Motor neuron (in vitro differentiated cells): ENCODE results near the gene JTB. TPM values are rescaled to one million over a fixed set of nuclear protein-coding genes. Genes with fewer than 3 reads are reported as not detected.

ENCODE experiments used
- ATAC-seq, 8 experiments: fragments of 200-7000 bp; cut with Tn5 transposase; replicated peaks in 6 of 8; 2 replicates each; pipeline ENCODE4 v1.8.0; 2021; ENCODE audit warnings: mild to moderate bottlenecking in 8 of 8, moderate library complexity in 8 of 8
- H3K27ac ChIP-seq, 2 donors: fragments of 250-450 bp; sonication (Bioruptor Pico); 2 replicates each; pipeline ENCODE4 v1.9.0; 2021; ENCODE audit warnings: antibody characterized with exemption in 2 of 2, mild to moderate bottlenecking in 2 of 2, moderate library complexity in 1 of 2
- H3K4me1 ChIP-seq, 2 donors: fragments of 250-450 bp; sonication (Bioruptor Pico); replicated peaks in 1 of 2; 2 replicates each; pipeline ENCODE4 v1.6.1; 2021; ENCODE audit warnings: antibody characterized with exemption in 2 of 2, mild to moderate bottlenecking in 2 of 2, moderate library complexity in 1 of 2
- H3K4me3 ChIP-seq, 5 donors: fragments of 250-450 bp; sonication (Bioruptor Pico); 2 replicates each; pipeline ENCODE4 v1.9.0; 2021; ENCODE audit warnings: antibody characterized with exemption in 5 of 5, mild to moderate bottlenecking in 5 of 5, moderate library complexity in 4 of 5
- WGBS, 10 experiments: fragments of 450-650 bp; shearing (Covaris generic); methylation state at CpG; one replicate each; pipeline ENCODE4 v1.0.0; 2022; 5-methylcytosine and 5-hydroxymethylcytosine counted together
- in situ Hi-C, 9 experiments: fragments of 400-800 bp; cut with MboI; loops; one replicate each; pipeline ENCODE4 v1.15.0; 2021; ENCODE audit warnings: low sequenced_read_pairs in 9 of 9, low pct_unique_long_range_greater_than_20kb in 2 of 9; ENCODE audit not compliant: unreplicated experiment in 9 of 9
- total RNA-seq, 8 experiments: library from RNA; unstranded; fragments of 300-600 nt; gene quantifications; 2 replicates each; pipeline versions ENCODE4 v1.2.3 to v1.2.4, GENCODE V29; 2022

The JTB gene
- total RNA-seq, 8 experiments from 2014 or later = 78.1 to 140 (median 109) TPM

DNA sequence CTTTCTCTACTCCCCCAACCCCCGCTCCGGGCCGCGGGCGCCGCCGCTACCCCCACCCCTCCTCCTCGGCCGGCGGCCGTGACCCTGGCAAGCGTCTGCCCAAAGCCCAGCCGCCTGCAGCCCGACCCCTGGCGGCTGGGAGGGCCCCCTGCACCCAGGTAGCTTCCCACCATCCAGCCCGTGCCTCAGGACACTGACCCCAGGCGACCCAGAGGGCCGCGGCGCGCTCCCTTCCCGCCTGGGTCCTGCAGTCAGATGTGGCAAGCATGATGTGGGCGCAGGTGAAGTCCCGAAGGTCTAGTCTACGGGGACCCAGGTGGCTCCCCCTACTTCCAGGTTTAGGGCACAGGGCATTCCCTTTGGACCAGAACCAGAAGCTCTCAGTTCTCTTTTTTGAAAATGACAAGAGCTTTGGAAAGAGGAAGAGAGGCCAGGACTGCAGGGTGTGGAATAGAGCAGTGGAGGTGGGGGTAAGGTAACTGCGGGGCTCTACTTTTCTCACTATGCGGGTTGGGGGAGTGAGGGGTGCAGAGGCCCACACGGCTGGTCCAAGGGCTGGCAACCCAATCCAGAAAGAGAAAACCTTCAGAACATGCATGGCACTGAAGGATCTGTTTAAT is 30.7 kb downstream of the JTB start, which contains the start of gene DENND4B:
Gene DENND4B (minus strand): TSS at position 97 of the 620 bp plus-strand sequence. CDS start 2,344 bp downstream, outside the sequence.
- Histone ChIP-seq H3K4me3 (peak within 1 kb of the TSS; percentile 71 to 94 (median 91)), H3K4me1 (peaks cover 7 to 9% of the 10 kb centered on the region in 2 donors), H3K27ac (peak within 1 kb of the TSS; percentile 44 to 73)
- ATAC-seq = peak; percentile 68 to 88 (median 86)
- 0 to 38% (median 10%) methylated on average over 1 to 7 of the region's 28 CpGs; no CpG with 5 or more reads in 6 of the 10 experiments for WGBS, 10 experiments
- in situ Hi-C loops = loop anchor here in 2 of 9 experiments (25.0 kb wide), 1 partner anchor 134 kb away; no protein-coding TSS in a partner anchor

DNA sequence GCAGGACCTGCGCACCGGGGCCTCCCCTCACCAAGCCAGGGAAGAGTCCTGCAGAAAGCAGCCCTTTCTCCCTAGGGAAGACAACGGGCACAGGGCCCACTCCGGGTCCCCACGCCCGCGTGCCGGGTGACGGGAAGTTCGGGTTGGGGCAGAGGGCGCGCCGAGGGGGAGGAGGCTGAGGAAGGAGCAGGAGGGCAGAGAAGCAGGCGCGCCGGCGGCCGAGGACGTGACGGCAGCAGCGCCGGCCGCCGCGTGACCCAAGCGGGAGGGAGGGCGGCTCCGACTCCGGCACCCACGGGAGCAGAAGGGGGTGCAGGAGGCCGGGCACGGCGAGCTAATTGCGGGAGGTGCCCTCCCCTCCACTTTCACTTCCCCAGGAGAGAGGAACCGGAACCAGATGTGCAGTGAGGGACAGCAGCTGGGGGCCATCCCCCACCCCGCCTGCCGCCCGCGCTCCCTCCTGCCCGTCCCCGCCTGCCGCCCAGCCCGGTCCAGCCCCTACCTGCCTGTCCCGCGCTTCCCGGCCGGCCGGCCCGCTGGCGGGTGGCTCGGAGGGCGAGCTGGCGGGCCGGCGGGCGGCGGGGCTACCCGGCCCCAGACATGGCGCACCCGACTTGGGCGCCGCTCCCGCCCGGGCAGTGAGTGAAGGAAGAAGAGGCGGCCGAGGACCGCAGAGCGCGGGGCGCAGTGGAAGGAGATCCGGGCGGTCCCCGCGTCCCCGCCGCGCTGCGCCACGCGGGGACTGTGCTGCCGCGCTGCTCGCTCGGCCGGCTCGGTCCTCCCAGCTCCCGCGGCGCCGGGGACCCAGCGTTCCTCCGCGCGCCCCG is 31.5 kb downstream of the JTB start:
- Histone ChIP-seq H3K4me3 (peak overlapping the region; percentile 71 to 94 (median 91)), H3K27ac (peak overlapping the region; percentile 44 to 73), H3K4me1 (peaks cover 7 to 9% of the 10 kb centered on the region in 2 donors)
- in situ Hi-C loops = loop anchor here in 2 of 9 experiments (25.0 kb wide), 1 partner anchor 134 kb away; no protein-coding TSS in a partner anchor
- peak; percentile 66 to 79 (median 74) for ATAC-seq
- WGBS, 10 experiments = 0 to 2% (median 0%) methylated on average over 1 to 9 of the region's 95 CpGs; no CpG with 5 or more reads in 7 of the 10 experiments

DNA sequence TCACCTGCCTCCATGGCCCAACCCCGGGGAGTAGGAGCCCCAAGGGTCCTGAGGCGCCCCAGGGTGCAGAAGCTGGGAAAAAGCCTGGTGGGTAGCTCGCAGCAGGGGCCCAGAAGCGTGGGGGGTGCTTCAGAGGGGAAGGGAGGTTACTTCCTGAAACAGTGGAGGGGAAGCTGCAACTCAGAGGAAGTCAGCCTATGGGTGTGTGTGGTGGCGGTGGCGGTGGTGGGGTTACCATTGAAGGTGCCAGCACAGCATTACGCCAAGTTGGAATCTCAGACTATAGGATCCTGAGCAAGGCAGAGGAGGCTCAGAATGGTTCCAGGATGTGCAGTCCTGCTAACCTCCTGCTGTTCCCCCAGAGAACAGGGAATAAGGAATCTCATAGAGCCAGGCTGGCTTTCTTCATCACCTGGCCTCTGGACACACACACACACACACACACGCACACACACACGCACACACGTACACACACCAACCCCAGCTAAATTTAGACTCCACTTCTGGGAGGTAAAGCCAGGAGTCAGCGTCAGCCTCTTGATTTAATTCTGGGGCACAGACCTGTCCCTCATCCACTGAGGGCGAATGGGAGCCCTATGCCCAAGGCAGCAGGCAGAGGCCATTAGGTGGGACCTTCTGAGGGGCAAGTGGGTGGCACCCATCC is 32.2 kb downstream of the JTB start:
- Histone ChIP-seq H3K4me3 (peak overlapping the region; percentile 71 to 94 (median 91)), H3K4me1 (peaks cover 7 to 9% of the 10 kb centered on the region in 2 donors), H3K27ac (peak overlapping the region; percentile 44 to 73)
- peak in 1 of 8 experiments; percentile 27 for ATAC-seq
- WGBS, 10 experiments = 0 to 100% (median 63%) methylated on average over 1 to 5 of the region's 12 CpGs; no CpG with 5 or more reads in 3 of the 10 experiments
- in situ Hi-C loops = loop anchor here in 2 of 9 experiments (25.0 kb wide), 1 partner anchor 133 kb away; no protein-coding TSS in a partner anchor

DNA sequence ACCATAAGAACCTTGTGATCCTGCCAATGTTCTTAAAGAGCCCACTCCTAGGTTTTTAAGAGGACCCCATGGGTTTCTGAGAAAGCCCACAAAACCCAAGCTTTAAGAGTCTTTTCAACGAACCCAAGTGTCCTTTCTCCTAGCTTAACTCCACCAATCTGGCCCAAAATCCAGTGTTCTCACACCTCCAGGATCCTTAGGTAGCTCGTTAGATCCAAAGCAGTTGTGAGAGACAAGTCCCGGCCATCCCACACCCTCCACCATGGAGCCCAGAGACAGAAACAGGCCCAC is 32.7 kb downstream of the JTB start:
- 18 to 100% (median 80%) methylated on average over 1 to 3 of the region's 3 CpGs; no CpG with 5 or more reads in 3 of the 10 experiments for WGBS, 10 experiments
- H3K27ac ChIP-seq = no peak overlapping the region
- in situ Hi-C loops = loop anchor here in 2 of 9 experiments (25.0 kb wide), 1 partner anchor 132 kb away; no protein-coding TSS in a partner anchor
- H3K4me3 ChIP-seq = peak overlapping the region in 4 of 5 donors; percentile 71 to 94 (median 89)
- H3K4me1 ChIP-seq = peaks cover 7 to 9% of the 10 kb centered on the region in 2 donors
- no peak for ATAC-seq

DNA sequence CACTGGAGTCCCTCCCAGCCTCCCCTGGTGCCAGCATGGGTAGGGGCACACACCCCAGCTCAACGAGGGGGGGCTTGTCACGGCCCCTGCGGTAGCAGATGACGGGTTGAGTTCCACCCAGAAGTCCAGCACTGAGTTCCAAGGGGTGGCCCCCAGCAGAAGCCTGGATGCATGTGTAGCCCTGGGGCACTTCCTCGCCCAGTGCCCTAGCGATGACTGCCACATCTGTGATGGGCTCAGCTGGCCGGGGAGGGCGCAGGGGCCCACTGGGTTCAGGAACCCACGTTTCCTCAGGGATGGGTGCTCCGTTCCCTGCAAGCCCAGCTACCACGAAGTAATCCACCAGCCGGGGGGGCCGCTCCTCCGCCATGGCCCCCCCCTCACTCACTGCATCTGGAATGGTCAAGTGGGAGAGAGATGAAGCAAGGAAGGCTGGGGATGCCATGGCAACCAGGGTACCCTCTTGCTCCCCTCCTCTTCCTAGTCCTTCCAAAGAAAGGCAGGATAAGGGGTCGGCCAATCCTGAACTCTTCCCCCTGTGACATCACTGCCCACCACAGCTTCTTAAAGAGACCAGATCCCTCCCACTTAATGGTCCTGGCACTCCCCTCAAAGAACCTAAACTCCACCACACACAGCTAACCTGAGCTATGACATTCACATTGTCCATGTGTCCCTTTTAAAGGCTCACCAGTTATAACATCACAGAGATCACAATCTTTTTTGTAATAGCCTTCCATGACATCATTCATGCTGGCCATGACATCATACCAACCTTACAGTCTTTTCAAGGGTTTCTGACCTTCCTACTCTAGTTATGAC is 33.3 kb downstream of the JTB start:
- in situ Hi-C loops = loop anchor here in 2 of 9 experiments (25.0 kb wide), 1 partner anchor 132 kb away; no protein-coding TSS in a partner anchor
- Histone ChIP-seq H3K4me1 (peaks cover 7 to 9% of the 10 kb centered on the region in 2 donors), H3K4me3 (peak overlapping the region in 1 of 5 donors; percentile 91), H3K27ac (no peak overlapping the region)
- 20 to 100% (median 60%) methylated on average over 1 to 4 of the region's 15 CpGs; no CpG with 5 or more reads in 5 of the 10 experiments for WGBS, 10 experiments
- no peak for ATAC-seq

DNA sequence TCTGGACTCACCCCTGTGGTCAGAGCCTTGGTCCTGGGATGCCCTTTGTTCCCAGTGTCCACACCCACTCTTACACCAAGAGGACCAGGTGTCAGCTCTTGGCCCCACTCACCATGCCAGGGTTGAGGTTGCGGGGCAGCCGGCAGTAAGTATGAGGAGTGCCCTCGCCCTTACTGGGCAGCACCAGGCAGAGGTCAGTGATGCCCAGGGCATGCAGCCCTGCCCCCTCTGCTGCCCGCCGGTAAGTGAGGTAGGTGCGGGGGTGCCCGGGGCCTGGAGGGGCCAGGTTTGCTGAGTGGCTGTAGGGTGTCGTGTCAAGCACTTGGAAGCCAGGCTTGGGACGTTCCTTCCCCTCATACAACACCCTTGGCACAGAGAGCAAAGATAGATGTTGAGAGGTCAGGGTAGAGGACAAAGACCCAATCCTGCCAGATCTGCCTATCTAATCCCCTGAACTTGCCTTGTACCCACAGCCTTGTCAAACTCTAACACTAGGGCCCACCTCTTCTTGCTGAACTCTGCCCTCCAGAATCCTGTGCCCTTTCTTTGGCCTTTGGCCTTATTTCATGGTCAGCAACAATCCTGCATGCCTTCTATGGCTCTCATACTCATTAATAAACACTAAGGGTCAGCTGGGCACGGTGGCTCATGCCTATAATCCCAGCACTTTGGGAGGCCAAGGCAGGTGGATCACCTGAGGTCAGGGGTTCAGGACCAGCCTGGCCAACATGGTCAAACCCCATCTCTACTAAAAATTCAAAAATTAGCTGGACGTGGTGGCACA is 34.5 kb downstream of the JTB start:
- 89 to 100% (median 97%) methylated on average over 1 to 10 of the region's 11 CpGs; no CpG with 5 or more reads in 3 of the 10 experiments for WGBS, 10 experiments
- ATAC-seq = no peak
- in situ Hi-C loops = loop anchor here in 2 of 9 experiments (25.0 kb wide), 1 partner anchor 131 kb away; no protein-coding TSS in a partner anchor
- H3K4me1 ChIP-seq = peaks cover 7 to 9% of the 10 kb centered on the region in 2 donors
- no peak overlapping the region for H3K4me3 ChIP-seq
- no peak overlapping the region for H3K27ac ChIP-seq

DNA sequence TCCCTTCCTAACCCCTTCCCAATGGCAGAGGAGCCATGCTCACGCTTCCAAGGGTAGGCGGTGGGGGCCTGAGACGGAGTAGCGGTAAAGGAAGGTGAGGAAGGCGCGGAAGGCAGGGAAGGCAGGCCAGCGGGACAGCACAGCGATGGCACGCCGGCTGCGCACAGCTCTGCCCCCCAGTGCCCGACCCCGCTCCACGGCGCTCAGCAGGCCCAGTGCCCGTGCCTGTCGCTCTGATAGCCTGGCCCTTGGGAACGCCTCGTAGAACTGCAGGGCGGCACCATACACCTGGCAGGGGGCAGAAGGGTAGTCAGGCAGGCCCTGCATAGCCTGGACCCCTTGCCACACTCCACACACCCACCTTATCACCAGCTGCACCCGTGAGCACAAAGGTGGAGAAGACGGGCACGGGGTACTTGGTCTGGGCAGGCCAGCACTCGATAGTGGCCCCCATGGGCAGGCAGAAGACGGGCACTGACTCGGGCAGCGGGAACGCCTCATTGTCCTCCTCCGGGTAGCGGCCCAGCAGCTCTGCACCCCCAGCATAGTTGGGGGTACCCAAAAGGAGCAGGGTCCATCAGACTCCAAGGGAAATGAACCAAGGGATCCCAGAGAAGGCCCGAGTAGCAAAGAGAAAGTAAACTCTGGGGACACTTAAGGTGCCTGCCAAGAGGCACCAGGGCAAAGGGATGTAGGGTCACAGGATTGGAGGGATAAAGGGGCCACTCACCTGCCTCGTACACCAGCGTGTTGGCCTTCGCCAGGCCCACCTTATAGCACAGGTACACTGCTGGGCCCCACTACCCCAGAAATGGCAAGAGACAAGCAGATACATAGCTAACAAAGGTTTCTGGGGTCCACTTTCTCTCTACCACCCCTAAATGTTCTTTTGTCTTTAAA is 35.4 kb downstream of the JTB start:
- H3K27ac ChIP-seq = no peak overlapping the region
- in situ Hi-C loops = loop anchor here in 2 of 9 experiments (25.0 kb wide), 1 partner anchor 130 kb away; no protein-coding TSS in a partner anchor

DNA sequence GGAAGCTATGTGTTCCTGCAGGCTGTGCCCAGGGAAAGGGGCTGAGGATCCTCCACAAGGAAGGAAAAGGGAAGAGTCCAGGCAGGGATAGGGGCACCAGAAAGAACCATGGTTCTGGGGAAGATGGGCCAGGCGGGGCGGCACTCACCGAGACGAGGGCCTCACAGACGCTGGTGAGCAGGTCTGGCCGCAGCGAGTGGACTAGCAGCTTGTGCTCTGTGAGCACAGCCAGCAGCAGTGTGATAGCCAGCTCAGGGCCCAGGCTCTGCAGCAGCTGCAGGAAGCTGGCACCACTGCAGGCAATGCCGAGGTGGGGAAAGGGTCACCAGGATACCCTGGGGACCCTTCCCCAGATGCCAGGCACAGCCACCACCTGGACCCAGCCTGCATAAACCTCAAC is 36.7 kb downstream of the JTB start:
- Histone ChIP-seq H3K4me3 (no peak overlapping the region), H3K4me1 (peaks cover 6 to 7% of the 10 kb centered on the region in 2 donors), H3K27ac (no peak overlapping the region)
- in situ Hi-C loops = loop anchor here in 2 of 9 experiments (25.0 kb wide), 1 partner anchor 128 kb away; no protein-coding TSS in a partner anchor
- WGBS, 10 experiments = 100% methylated on average over 2 of the region's 8 CpGs; no CpG with 5 or more reads in 9 of the 10 experiments
- ATAC-seq = no peak

More for the DNA sequence above, 35.4 kb downstream of the JTB start:
- H3K4me1 ChIP-seq = peaks cover 7 to 9% of the 10 kb centered on the region in 2 donors
- H3K4me3 ChIP-seq = no peak overlapping the region
- ATAC-seq = no peak
- WGBS, 10 experiments = 0 to 100% (median 93%) methylated on average over 1 to 11 of the region's 34 CpGs; no CpG with 5 or more reads in 4 of the 10 experiments

DNA sequence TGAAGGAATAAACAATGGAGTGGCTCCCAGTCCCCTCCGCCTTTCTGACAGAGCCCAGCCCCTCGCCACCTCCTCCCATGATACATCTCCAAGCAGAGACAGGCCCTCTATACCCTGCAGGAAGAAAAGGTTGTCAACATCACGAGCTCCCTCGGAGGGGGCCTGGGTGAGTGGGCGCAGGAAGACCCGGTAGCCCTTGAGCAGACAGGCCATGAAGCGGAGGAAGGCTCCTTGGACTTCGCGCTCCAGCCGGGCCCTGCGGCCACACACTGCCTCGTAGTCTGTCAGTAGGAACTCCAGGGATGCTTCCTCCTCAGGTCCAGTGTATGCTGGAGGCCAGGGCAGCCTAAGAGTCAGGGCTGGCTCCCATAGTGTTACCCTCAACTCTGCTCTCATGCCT is 38.0 kb downstream of the JTB start:
- in situ Hi-C loops = loop anchor here in 2 of 9 experiments (25.0 kb wide), 1 partner anchor 127 kb away; no protein-coding TSS in a partner anchor
- Histone ChIP-seq H3K4me1 (no peaks in the 10 kb centered on the region), H3K4me3 (no peak overlapping the region), H3K27ac (no peak overlapping the region)
- WGBS, 10 experiments = 60 to 100% (median 97%) methylated on average over 1 to 12 of the region's 12 CpGs; no CpG with 5 or more reads in 5 of the 10 experiments
- peak in 1 of 8 experiments; percentile 25 for ATAC-seq

DNA sequence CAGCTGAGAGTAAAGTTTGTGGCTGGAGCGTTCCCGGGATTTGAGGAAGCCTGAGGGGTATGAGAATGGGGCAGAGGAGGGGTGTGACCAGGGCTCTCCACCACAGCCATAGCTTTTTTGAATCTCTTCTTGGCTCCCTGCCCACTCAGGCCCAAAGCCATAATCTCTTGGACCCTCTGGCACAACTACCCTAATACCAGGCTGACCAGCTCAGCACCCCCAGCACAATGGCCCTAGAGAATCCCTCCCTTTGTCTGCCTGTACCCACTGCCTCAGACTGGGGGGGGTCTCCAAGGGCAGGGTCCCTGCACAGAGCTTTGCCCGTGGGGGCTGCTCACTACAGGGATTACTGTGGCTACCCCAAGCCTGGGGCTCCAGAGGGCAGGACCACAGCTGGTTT is 38.5 kb downstream of the JTB start:
- no peaks in the 10 kb centered on the region for H3K4me1 ChIP-seq
- H3K27ac ChIP-seq = no peak overlapping the region
- in situ Hi-C loops = loop anchor here in 2 of 9 experiments (25.0 kb wide), 1 partner anchor 127 kb away; no protein-coding TSS in a partner anchor
- no peak for ATAC-seq
- WGBS, 10 experiments = 65 to 100% (median 91%) methylated on average over 1 to 3 of the region's 3 CpGs; no CpG with 5 or more reads in 4 of the 10 experiments
- no peak overlapping the region for H3K4me3 ChIP-seq
